RWPE1 (cell line): ENCODE measurements around the gene EIF4G1.

Source experiments
- CTCF ChIA-PET: fragments of 350-600 bp; sonication (Branson Sonifier 250); formaldehyde crosslinking; extraction: SDS; loops from one replicate; lab custom pipeline; 2021; lab: Yijun Ruan, JAX
- POLR2A ChIA-PET: fragments of 400-600 bp; formaldehyde crosslinking; extraction: SDS; loops from one replicate; lab custom pipeline; 2020; ENCODE audit warnings: antibody characterized with exemption; ENCODE audit not compliant: low non-redundant PET; lab: Yijun Ruan, JAX
- DNase-seq: peaks from one replicate; pipeline ENCODE4 v3.0.0; 2012; ENCODE audit warnings: low spot score
- H3K27ac ChIP-seq: fragments of 450-650 bp; 2 replicates; pipeline ENCODE4 v1.5.1; 2017
- CTCF ChIP-seq: fragments of 450-650 bp; conservative IDR thresholded peaks from 2 replicates; pipeline ENCODE4 v1.5.1; 2017; ENCODE audit warnings: low read depth, mild to moderate bottlenecking

EIF4G1 gene

GRCh38 chr3:184368586-184369183, 54.3 kb downstream of the EIF4G1 start:
- DNase-seq: no peak
- peak overlapping the region; percentile 47 for H3K27ac ChIP-seq
- ChIA-PET CTCF (interaction anchor here (0.5 to 1.4 kb wide), 5 partner anchors 38 to 192 kb away, joined by 3 to 5 read pairs (median 4); partner anchors contain the start of gene EPHB3), POLR2A (no interaction called here)
- TF ChIP-seq CTCF: no peak

- TF ChIP-seq CTCF: peak; percentile 94
- no peak overlapping the region for H3K27ac ChIP-seq
- DNase-seq: peak; percentile 86
- ChIA-PET POLR2A (no interaction called here), CTCF (interaction anchor here (0.6 to 2.6 kb wide), 19 partner anchors 8 to 174 kb away, joined by 3 to 44 read pairs (median 4); no protein-coding TSS in a partner anchor)
Measured at GRCh38 chr3:184371570-184372018, 57.2 kb downstream of the EIF4G1 start.

GRCh38 chr3:184372296-184372821, 58.0 kb downstream of the EIF4G1 start:
- DNase-seq: no peak
- no peak for TF ChIP-seq CTCF
- ChIA-PET CTCF (interaction anchor here (0.6 to 2.6 kb wide), 12 partner anchors 8 to 173 kb away, joined by 3 to 44 read pairs (median 5); no protein-coding TSS in a partner anchor), POLR2A (no interaction called here)
- H3K27ac ChIP-seq: no peak overlapping the region

GRCh38 chr3:184372911-184373310, 58.5 kb downstream of the EIF4G1 start:
- ChIA-PET CTCF (interaction anchor here (0.6 to 2.6 kb wide), 6 partner anchors 9 to 168 kb away, joined by 3 to 44 read pairs (median 7); no protein-coding TSS in a partner anchor), POLR2A (no interaction called here)
- H3K27ac ChIP-seq: no peak overlapping the region
- no peak for TF ChIP-seq CTCF
- no peak for DNase-seq

GRCh38 chr3:184373422-184373821, 59.0 kb downstream of the EIF4G1 start:
- DNase-seq: no peak
- ChIA-PET CTCF (interaction anchor here (0.5 to 2.3 kb wide), 5 partner anchors 10 to 168 kb away, joined by 3 to 13 read pairs (median 6); no protein-coding TSS in a partner anchor), POLR2A (no interaction called here)
- no peak overlapping the region for H3K27ac ChIP-seq
- no peak for TF ChIP-seq CTCF

GRCh38 chr3:184375747-184376461, 61.5 kb downstream of the EIF4G1 start:
- no peak for TF ChIP-seq CTCF
- DNase-seq: no peak
- POLR2A ChIA-PET: no interaction called here
- H3K27ac ChIP-seq: no peak overlapping the region
- CTCF ChIA-PET: interaction anchor here (0.6 to 1.9 kb wide), 2 partner anchors 89 to 138 kb away, joined by 3 to 12 read pairs; no protein-coding TSS in a partner anchor
